Loucy (cell line): ENCODE results near the gene C22orf31.

Experiments used
- EZH2phosphoT487 ChIP-seq: fragments of 200-600 bp; IDR thresholded peaks from 2 replicates; pipeline ENCODE4 v1.6.1; 2018; ENCODE audit warnings: antibody characterized with exemption, mild to moderate bottlenecking, moderate library complexity, borderline replicate concordance
- TF ChIP-seq, protein P1 (sequence below): fragments of 200-600 bp; sonication (generic); conservative IDR thresholded peaks from 2 replicates; pipeline ENCODE4 v1.5.1; 2014; ENCODE audit warnings: mild to moderate bottlenecking, antibody characterized with exemption, low read length

GRCh38 chr22:29108137-29108536, 46.5 kb upstream of the C22orf31 start:
- TF ChIP-seq, protein P1, sequence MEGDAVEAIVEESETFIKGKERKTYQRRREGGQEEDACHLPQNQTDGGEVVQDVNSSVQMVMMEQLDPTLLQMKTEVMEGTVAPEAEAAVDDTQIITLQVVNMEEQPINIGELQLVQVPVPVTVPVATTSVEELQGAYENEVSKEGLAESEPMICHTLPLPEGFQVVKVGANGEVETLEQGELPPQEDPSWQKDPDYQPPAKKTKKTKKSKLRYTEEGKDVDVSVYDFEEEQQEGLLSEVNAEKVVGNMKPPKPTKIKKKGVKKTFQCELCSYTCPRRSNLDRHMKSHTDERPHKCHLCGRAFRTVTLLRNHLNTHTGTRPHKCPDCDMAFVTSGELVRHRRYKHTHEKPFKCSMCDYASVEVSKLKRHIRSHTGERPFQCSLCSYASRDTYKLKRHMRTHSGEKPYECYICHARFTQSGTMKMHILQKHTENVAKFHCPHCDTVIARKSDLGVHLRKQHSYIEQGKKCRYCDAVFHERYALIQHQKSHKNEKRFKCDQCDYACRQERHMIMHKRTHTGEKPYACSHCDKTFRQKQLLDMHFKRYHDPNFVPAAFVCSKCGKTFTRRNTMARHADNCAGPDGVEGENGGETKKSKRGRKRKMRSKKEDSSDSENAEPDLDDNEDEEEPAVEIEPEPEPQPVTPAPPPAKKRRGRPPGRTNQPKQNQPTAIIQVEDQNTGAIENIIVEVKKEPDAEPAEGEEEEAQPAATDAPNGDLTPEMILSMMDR, result no peak
- TF ChIP-seq EZH2phosphoT487, result no peak
